Stimulated activated CD4-positive, alpha-beta T cell treated with anti-CD3 and anti-CD28 coated beads, Interleukin-2, amount 100 ng/mL, for 4 hours (primary cell): ENCODE measurements around the gene DUSP10.

Experiments used
- DNase-seq: peaks from one replicate; pipeline ENCODE4 v3.0.0-alpha.2; 2020; ENCODE audit warnings: low read depth

DUSP10 gene

GRCh38 chr1:221693087-221693486 lies 48.8 kb downstream of the DUSP10 start:
- DNase-seq, result no peak

DNA sequence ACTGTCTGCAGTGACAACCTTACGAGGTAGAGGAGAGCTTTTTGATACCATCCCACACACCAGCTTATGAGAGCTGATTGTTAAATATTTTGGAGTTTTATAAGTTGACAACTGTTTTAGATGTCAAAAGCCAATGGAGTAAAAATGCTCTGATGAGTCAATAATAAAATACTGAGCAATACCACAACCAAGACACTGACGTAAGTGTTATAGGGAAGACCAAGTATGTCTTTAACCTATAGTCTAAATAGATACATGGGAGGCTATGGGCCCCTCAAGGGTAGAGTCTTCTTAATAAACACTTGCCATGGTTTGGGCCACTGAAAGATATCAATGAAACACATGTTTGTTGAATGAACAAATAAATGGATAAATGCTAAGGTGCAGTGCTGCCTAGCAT lies 49.2 kb downstream of the DUSP10 start:
- no peak for DNase-seq

DNA sequence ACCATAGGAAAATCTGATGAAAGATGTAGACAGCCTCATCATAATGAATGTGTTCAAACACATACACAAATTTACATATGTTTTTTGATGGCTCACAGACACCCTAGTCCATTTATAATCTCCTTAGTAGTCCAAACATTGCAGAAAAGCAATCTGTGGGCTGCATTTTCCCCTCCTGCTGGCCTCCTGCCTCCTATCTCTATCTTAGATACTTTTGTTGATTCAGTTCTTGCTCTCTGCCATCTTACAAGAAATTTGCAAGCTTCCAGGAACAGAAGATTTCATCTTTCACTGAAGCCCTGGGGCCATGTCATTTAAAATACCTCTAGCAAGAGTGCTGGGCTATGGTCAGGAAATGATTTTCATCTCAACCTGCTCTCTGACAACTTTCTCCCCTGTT lies 50.6 kb downstream of the DUSP10 start:
- no peak for DNase-seq

- DNase-seq, result no peak
These were observed 51.0 kb downstream of the DUSP10 start for GRCh38 chr1:221690858-221691257.

DNA sequence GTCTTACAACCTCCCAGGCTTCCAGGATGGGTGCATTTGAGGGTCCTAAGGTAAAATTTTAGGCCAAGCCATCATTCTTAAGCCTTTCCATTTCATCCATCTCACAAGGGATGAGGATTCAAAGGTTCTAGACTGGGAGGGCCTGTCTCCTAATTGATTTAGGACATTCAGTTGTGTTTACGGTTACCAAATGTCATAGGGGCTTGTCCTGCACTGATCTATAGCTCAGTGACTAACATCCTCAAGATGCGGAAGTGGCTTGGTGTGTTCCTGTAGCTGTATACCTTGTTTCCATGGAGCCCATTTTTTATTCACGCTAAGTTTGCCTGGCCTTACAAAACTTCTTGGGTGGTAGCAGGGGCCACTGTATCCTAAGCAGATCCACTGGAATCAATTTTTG lies 52.8 kb downstream of the DUSP10 start:
- no peak for DNase-seq

DNA sequence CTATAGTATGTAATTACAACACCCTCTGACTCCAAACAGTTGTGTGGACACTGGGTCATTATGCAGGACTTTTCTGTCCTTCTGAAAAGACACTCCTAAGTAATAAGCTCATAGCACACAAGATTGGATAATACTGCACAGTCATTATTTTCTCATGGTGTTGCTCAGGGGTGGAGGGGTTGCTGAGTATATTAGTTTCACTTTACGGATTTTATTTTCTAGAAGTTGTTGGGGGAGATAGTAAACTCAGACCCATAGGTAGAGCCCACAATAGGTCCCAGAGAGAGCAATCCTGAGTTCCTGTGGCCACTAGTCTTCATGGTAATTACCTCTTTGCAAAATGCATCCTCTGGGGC lies 53.4 kb downstream of the DUSP10 start:
- no peak for DNase-seq

DNA sequence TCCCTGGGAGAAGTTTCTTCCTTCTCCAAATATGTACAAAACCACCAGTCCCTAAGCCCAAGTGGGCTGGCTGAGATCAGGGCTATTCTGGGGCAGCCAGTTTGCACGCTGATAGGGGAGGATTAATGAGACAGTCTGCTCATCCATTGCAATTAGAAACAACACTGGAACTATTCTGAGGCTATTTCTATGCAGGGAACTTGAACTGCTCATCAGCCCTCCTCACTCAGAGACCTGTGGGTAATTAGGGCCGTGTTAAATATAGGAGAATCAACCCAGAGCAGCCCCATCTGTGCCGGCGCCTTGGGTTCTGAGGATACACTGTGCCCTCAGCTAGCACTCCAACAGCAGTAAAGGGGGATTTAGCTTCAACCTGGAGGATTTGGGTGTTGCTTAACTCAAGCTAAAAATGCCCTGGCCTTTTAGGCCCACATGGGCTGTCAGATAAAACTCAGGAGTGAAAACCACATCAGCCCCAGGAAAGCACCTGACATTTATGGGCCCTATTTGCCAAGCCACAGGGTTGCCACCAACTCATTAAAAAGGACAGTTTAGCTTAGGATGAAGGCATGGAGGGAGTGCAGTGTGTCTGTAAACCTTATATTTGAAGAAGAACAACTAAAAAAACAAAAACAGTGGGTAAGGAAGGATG lies 53.9 kb downstream of the DUSP10 start:
- no peak for DNase-seq

DNA sequence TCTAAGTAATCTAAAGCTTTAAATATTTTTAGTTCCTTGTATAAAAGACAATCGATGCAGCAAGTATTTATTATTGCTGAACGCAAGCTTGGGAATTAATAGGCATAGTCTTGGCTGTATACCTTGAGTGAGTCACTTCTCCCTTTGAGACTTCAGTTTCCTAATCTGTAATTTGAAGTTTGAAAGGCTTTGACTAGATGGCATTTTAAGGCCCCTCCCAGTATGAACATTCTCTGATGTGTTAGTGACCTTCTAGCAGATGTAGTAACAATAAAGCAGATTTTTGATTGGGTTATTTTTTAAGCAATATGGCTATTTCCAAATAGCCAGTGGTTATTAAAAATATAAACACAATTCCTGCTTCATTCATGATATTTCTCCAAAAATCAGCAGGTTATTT lies 58.2 kb downstream of the DUSP10 start:
- DNase-seq, result no peak

- no peak for DNase-seq
These were observed 61.8 kb downstream of the DUSP10 start for GRCh38 chr1:221680085-221680484.

DNA sequence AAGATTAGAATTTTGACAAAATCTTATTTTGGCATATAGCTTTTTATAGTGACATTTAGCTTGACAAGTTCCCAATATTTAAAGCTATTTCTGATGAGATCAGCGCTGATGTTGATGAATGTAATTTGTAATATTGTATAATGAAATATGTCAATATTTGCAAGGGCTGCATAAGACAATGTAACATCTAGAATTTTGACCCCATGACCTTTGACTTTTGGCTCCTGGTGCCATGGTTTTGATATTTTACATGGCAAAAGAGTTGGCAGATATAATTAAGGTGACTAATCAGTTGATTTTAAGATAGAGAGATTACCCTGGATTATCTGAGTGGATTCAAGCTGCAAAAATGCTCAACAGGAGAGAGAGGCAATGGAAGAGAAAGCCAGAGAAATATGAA lies 63.9 kb downstream of the DUSP10 start:
- no peak for DNase-seq

- DNase-seq, result no peak
These were observed 65.7 kb downstream of the DUSP10 start for GRCh38 chr1:221675880-221676800.

DNA sequence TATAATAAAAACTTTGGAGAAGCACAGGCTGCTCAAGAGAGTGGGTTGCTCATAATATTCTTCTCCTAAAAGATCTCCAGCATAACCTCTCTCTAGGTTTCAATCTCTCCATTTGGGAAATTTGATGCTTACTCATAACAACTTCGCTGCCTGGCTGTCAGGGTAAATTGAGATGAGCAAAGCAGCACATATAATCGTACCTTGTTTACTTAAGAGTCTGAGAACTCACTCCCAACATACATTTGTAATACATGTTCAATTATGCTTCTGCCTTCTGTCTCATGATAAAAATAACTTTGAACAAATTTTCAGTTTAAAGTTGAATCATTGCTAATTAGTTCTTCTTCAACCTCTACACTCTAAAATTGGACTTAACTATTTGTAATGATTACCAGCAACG lies 68.9 kb downstream of the DUSP10 start:
- DNase-seq, result no peak

GRCh38 chr1:221672239-221672645 lies 69.6 kb downstream of the DUSP10 start:
- DNase-seq, result no peak

- DNase-seq, result no peak
These were observed 71.8 kb downstream of the DUSP10 start for GRCh38 chr1:221670081-221670480.

DNA sequence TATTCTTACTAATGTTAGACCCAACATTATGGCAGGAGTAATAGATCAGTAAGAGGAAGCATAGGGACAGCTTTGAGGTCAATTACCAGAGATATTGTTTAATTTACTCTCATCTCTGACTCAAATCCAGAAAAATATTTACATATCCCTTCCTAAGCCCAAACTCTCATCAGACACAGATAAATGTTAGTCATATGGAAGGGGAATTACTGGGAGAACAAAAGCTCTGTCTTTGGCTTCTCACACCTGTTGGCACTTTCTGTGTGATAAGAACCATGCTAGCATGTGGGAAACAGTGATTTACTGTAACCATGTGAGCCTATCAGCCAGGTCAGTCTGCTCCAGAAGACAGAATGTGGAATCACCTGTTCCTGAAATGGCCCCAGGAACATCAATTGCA lies 72.4 kb downstream of the DUSP10 start:
- no peak for DNase-seq

DNA sequence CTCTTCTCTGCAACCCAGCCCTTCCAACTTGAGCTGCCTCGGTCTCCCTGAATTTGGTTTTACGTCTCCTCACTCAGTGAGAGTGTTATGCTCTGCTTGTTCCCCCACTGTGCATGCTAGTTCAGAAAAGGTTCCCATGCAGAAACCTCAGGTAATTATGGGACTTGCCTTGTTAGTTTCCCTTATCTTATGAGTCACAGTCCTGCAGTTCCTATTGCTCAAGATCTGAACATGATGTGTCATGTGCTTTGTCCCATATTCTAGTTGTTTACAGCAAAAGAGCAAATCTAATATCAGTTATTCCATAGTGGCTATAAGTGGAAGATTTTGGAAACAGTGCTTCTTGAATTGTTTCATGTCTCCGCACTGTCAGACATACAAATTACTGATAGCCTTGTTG lies 74.4 kb downstream of the DUSP10 start:
- DNase-seq, result no peak

DNA sequence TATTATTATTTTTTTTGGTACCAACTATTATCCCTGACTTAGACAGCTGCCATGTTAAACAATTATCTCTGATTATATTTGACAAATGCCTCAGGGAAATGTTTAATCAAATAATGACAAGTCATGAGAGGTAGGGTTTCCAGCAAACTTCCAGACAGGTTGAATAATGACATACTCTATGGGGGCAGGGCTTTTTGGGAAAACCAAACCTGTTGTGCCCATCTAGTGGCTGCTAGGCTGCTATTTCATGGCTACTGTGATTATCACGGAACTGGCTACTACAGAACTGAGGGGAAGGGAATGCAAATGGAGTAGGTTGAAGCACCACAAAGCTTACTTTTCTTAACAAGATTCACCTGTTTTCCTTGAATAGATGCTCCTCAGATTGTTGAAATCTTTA lies 77.6 kb downstream of the DUSP10 start:
- DNase-seq, result no peak

GRCh38 chr1:221663321-221663720 lies 78.6 kb downstream of the DUSP10 start:
- DNase-seq, result no peak

DNA sequence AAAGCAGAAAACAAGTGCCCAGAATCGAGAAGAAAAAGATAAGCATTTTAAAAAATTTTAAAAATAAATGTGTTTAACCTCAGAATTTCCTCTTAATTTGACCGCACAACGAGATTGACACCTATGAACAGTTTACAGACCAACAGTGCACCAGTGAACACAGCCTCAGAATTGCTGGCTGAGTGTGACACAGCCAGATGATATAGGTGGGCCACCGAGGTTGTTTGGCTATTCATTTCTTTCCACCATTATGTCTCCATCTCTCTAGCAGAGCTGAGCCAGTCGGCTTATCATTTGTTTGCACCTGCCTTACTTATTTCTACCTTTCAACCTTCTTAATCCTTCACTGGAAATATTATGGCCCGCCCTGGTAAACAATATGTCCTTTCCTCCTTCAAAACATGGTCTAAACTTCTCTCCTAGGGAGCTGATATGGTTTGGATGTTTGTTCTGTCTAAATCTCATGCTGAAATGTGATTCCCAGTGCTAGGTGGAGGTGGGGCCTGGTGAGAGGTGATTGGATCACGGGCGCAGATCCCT lies 86.1 kb downstream of the DUSP10 start:
- no peak for DNase-seq
